ENCODE results near the gene PDZD4.
A peak's percentile ranks its signal among the peaks of the same experiment; 100 is the strongest.

PDZD4 gene

GRCh38 chrX:153873282-153874084 lies 43.1 kb upstream of the PDZD4 start:
- peak; percentile 88 for DNase-seq
- Histone ChIP-seq H3K27me3 (ENCODE audit: insufficient read depth, low read depth, severe bottlenecking) (peaks cover 21% of the 10 kb centered on the region), H3K27ac (peak overlapping the region; percentile 89), H3K36me3 (peaks cover 29% of the 10 kb centered on the region), H3K9me3 (ENCODE audit: severe bottlenecking) (no peaks in the 10 kb centered on the region), H3K4me3 (ENCODE audit: low read depth, low read length) (peak overlapping the region; percentile 7; the same call in 1 of the 2 replicates)
- no peak for TF ChIP-seq CTCF (IDR thresholded peaks at IDR 0.05; ENCODE audit: low read depth, low read length)

- peak; percentile 53 for DNase-seq
- Histone ChIP-seq H3K36me3 (peaks cover 42% of the 10 kb centered on the region), H3K27me3 (ENCODE audit: insufficient read depth, low read depth, severe bottlenecking) (peaks cover 26% of the 10 kb centered on the region), H3K4me3 (ENCODE audit: low read depth, low read length) (no peak overlapping the region), H3K9me3 (ENCODE audit: severe bottlenecking) (no peaks in the 10 kb centered on the region), H3K27ac (peak overlapping the region; percentile 89)
- TF ChIP-seq CTCF (IDR thresholded peaks at IDR 0.05; ENCODE audit: low read depth, low read length), result no peak
Measured at GRCh38 chrX:153871946-153872878, 41.9 kb upstream of the PDZD4 start.

- TF ChIP-seq CTCF (IDR thresholded peaks at IDR 0.05; ENCODE audit: low read depth, low read length), result no peak
- Histone ChIP-seq H3K36me3 (peaks cover 49% of the 10 kb centered on the region), H3K9me3 (ENCODE audit: severe bottlenecking) (no peaks in the 10 kb centered on the region), H3K27me3 (ENCODE audit: insufficient read depth, low read depth, severe bottlenecking) (peaks cover 27% of the 10 kb centered on the region), H3K27ac (peak overlapping the region; percentile 55), H3K4me3 (ENCODE audit: low read depth, low read length) (no peak overlapping the region)
- DNase-seq, result no peak
Measured at GRCh38 chrX:153871451-153871850, 41.1 kb upstream of the PDZD4 start.

GRCh38 chrX:153870791-153871360 lies 40.5 kb upstream of the PDZD4 start:
- peaks cover 27% of the 10 kb centered on the region for H3K27me3 ChIP-seq (ENCODE audit: insufficient read depth, low read depth, severe bottlenecking)
- peak overlapping the region; percentile 55 for H3K27ac ChIP-seq
- peak; percentile 70 for TF ChIP-seq CTCF (IDR thresholded peaks at IDR 0.05; ENCODE audit: low read depth, low read length)
- H3K4me3 ChIP-seq (ENCODE audit: low read depth, low read length), result no peak overlapping the region
- peaks cover 52% of the 10 kb centered on the region for H3K36me3 ChIP-seq
- H3K9me3 ChIP-seq (ENCODE audit: severe bottlenecking), result no peaks in the 10 kb centered on the region
- peak; percentile 86 for DNase-seq

GRCh38 chrX:153870288-153870690 lies 39.9 kb upstream of the PDZD4 start:
- Histone ChIP-seq H3K9me3 (ENCODE audit: severe bottlenecking) (no peaks in the 10 kb centered on the region), H3K4me3 (ENCODE audit: low read depth, low read length) (no peak overlapping the region), H3K27ac (no peak overlapping the region), H3K27me3 (ENCODE audit: insufficient read depth, low read depth, severe bottlenecking) (peaks cover 32% of the 10 kb centered on the region), H3K36me3 (peaks cover 58% of the 10 kb centered on the region)
- no peak for DNase-seq
- TF ChIP-seq CTCF (IDR thresholded peaks at IDR 0.05; ENCODE audit: low read depth, low read length), result no peak
